Glomerular visceral epithelial cell (primary cell): ENCODE results near the gene RAB5IF.
A peak's percentile ranks its signal among the peaks of the same experiment; 100 is the strongest.
"Not testable (repeated sequence)": the region's sequence is repeated elsewhere in the genome, so short reads cannot be mapped to it uniquely, and the experiment has no call there.

Experiments
- DNase-seq: peaks from one replicate; pipeline ENCODE4 v3.0.0-alpha.2; 2016; ENCODE audit errors: extremely low spot score

The RAB5IF gene

GRCh38 chr20:36605399-36606157, at the start of gene RAB5IF:
TSS of gene RAB5IF (plus strand) at chr20:36605779. CDS start at chr20:36605952, 173 bp downstream.
- peak; percentile 100 for DNase-seq

GRCh38 chr20:36562724-36563123, 42.9 kb upstream of the RAB5IF start:
- no peak for DNase-seq

GRCh38 chr20:36563374-36563773, 42.2 kb upstream of the RAB5IF start:
- no peak for DNase-seq

GRCh38 chr20:36564078-36564725, 41.4 kb upstream of the RAB5IF start:
- not testable (repeated sequence) for DNase-seq

- not testable (repeated sequence) for DNase-seq
Measured at GRCh38 chr20:36564726-36565121, 40.9 kb upstream of the RAB5IF start.

GRCh38 chr20:36565520-36565919, 40.1 kb upstream of the RAB5IF start:
- no peak for DNase-seq

- DNase-seq, result no peak
Measured at GRCh38 chr20:36569847-36570429, 35.6 kb upstream of the RAB5IF start.

- DNase-seq, result no peak
Measured at GRCh38 chr20:36571564-36572504, 33.7 kb upstream of the RAB5IF start.

GRCh38 chr20:36572701-36573102, 32.9 kb upstream of the RAB5IF start:
- peak; percentile 45 for DNase-seq

- peak; percentile 97 for DNase-seq
Measured at GRCh38 chr20:36573103-36573797, 32.3 kb upstream of the RAB5IF start, which contains the start of gene TGIF2. TSS of gene TGIF2 (plus strand) at chr20:36573597. CDS start at chr20:36578775, 5,178 bp downstream.

GRCh38 chr20:36573798-36574365, 31.7 kb upstream of the RAB5IF start:
- DNase-seq, result peak; percentile 30

GRCh38 chr20:36574366-36575135, 31.0 kb upstream of the RAB5IF start:
- DNase-seq, result peak; percentile 66

GRCh38 chr20:36576081-36576445, 29.5 kb upstream of the RAB5IF start:
- DNase-seq, result no peak

- DNase-seq, result no peak
Measured at GRCh38 chr20:36578356-36579041, 27.1 kb upstream of the RAB5IF start.

GRCh38 chr20:36579996-36580545, 25.5 kb upstream of the RAB5IF start:
- DNase-seq, result peak; percentile 71

- DNase-seq, result no peak
Measured at GRCh38 chr20:36582322-36582721, 23.3 kb upstream of the RAB5IF start.

- DNase-seq, result no peak
Measured at GRCh38 chr20:36582821-36583220, 22.8 kb upstream of the RAB5IF start.

- DNase-seq, result no peak
Measured at GRCh38 chr20:36584018-36584481, 21.5 kb upstream of the RAB5IF start.
